OCI-LY7 (cell line): ENCODE measurements around the gene TNFAIP8. TPM values are rescaled to one million over a fixed set of nuclear protein-coding genes. Genes with fewer than 3 reads are reported as not detected.

Source experiments
- BruUV-seq: library from RNA; stranded (reverse); fragments of 400-500 nt; replicated peaks from 2 replicates; lab custom pipeline; 2021; lab: Mats Ljungman, UMichigan
- CTCF ChIA-PET: fragments of 300-600 bp; sonication (Branson Sonifier 250); formaldehyde crosslinking; loops from one replicate; lab custom pipeline; 2022; ENCODE audit warnings: antibody characterized with exemption; ENCODE audit not compliant: unreplicated experiment; lab: Charles Lee
- POLR2A ChIA-PET: fragments of 300-600 bp; sonication (Branson Sonifier 250); formaldehyde crosslinking; loops from one replicate; lab custom pipeline; 2022; ENCODE audit warnings: antibody characterized with exemption; lab: Charles Lee
- DNase-seq: peaks from one replicate; pipeline ENCODE4 v3.0.0-alpha.2; 2015; ENCODE audit warnings: low spot score
- H2AFZ ChIP-seq: fragments of 200-600 bp; sonication (generic), shearing (Covaris generic); 2 replicates; pipeline ENCODE4 v1.6.1; 2014; ENCODE audit warnings: mild to moderate bottlenecking, antibody characterized with exemption, low read length, moderate library complexity
- H3K27ac ChIP-seq: fragments of 200-600 bp; sonication (generic); 2 replicates; pipeline ENCODE4 v1.5.1; 2014; ENCODE audit warnings: mixed run types, low read depth, mild to moderate bottlenecking, moderate library complexity, low read length, inconsistent platforms; ENCODE audit not compliant: poor library complexity, severe bottlenecking
- H3K36me3 ChIP-seq: fragments of 200-600 bp; sonication (generic); 2 replicates; pipeline ENCODE4 v1.6.1; 2014; ENCODE audit warnings: mild to moderate bottlenecking, antibody characterized with exemption, low read length, moderate library complexity, mixed read lengths; ENCODE audit not compliant: insufficient read depth
- H3K4me1 ChIP-seq: fragments of 200-600 bp; sonication (generic); 2 replicates; pipeline ENCODE4 v1.5.1; 2014; ENCODE audit warnings: mild to moderate bottlenecking, low read length; ENCODE audit not compliant: insufficient read depth, poor library complexity, severe bottlenecking
- H3K4me2 ChIP-seq: fragments of 200-600 bp; sonication (generic); 2 replicates; pipeline ENCODE4 v1.6.1; 2014; ENCODE audit warnings: mild to moderate bottlenecking, low read length
- H3K4me3 ChIP-seq: fragments of 200-600 bp; sonication (generic); 2 replicates; pipeline ENCODE4 v1.5.1; 2014; ENCODE audit warnings: mild to moderate bottlenecking, low read depth, low read length; ENCODE audit not compliant: poor library complexity, severe bottlenecking
- H3K79me2 ChIP-seq: fragments of 200-600 bp; sonication (generic); 2 replicates; pipeline ENCODE4 v1.6.1; 2016; ENCODE audit warnings: low read depth, mild to moderate bottlenecking, low read length, moderate library complexity, mixed read lengths; ENCODE audit not compliant: insufficient read depth
- H3K9me2 ChIP-seq: fragments of 200-600 bp; sonication (generic); 2 replicates; pipeline ENCODE4 v1.6.1; 2016; ENCODE audit warnings: mild to moderate bottlenecking, low read length, mixed read lengths; ENCODE audit not compliant: insufficient read depth
- H3K9me3 ChIP-seq: fragments of 200-600 bp; sonication (generic); 2 replicates; pipeline ENCODE4 v1.6.1; 2014; ENCODE audit warnings: mild to moderate bottlenecking, mixed run types, low read length, mixed read lengths
- H4K20me1 ChIP-seq: fragments of 200-600 bp; sonication (generic); 2 replicates; pipeline ENCODE4 v1.6.1; 2014; ENCODE audit warnings: mild to moderate bottlenecking, antibody characterized with exemption, low read length, moderate library complexity, mixed read lengths; ENCODE audit not compliant: insufficient read depth
- CTCF ChIP-seq: fragments of 200-600 bp; sonication (generic); conservative IDR thresholded peaks from 2 replicates; pipeline ENCODE4 v1.5.1; 2014; ENCODE audit warnings: mild to moderate bottlenecking, antibody characterized with exemption, low read length, moderate library complexity, mixed read lengths
- EZH2phosphoT487 ChIP-seq: fragments of 200-600 bp; sonication (generic); IDR thresholded peaks from 2 replicates; pipeline ENCODE4 v1.6.1; 2018; ENCODE audit warnings: low read depth, borderline replicate concordance, mild to moderate bottlenecking, mixed run types, antibody characterized with exemption, low read length, moderate library complexity, mixed read lengths
- intact Hi-C: fragments of 100-400 bp; cut with micrococcal nuclease; formaldehyde crosslinking; loops from one replicate; pipeline ENCODE4 v1.10.0; 2022; ENCODE audit not compliant: unreplicated experiment
- total RNA-seq, 2 experiments: library from RNA; depleted of rRNA in 1 of 2; stranded (reverse); fragments of >200 nt in 1 of 2; shearing (Covaris generic) in 1 of 2; gene quantifications; 2 replicates each; pipeline ENCODE4 v1.2.3, GENCODE V29; 2014 to 2022

TNFAIP8 gene
- total RNA-seq, 2 experiments from 2014 or later, result 75.4 to 95.1 TPM

- BruUV-seq, result TSS peak; percentile 71
- H3K9me2 ChIP-seq, result no peaks in the 10 kb centered on the region
- H3K79me2 ChIP-seq, result peaks cover 67% of the 10 kb centered on the region
Observed at GRCh38 chr5:119333421-119333851, 22.4 kb upstream of the TNFAIP8 start.

DNA sequence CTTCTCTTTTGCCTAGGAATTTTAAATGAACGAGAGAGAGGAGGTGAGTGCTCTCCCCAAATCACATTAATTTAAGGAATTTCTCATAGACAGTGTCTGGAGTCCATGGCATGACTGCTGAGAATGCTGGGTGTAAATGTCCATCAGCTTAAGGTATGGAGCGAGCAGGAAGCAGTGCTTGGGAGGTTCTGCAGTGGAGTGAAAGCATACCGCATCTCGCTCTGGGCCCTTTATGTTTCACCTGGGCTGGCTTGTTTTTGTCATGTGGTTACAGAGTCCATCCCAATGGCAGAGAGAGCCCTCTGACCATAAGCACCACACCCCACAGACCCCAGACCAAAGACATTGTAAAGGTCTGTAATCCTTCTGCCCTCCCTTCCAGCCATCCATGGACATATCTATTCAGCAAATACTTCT, 20.6 kb upstream of the TNFAIP8 start:
- DNase-seq, result no peak
- TF ChIP-seq EZH2phosphoT487 (no peak), CTCF (no peak; the same call in 1 of the 2 replicates)
- Histone ChIP-seq H3K4me3 (peak overlapping the region; percentile 70), H3K9me2 (no peaks in the 10 kb centered on the region), H4K20me1 (no peaks in the 10 kb centered on the region), H3K27ac (peak overlapping the region; percentile 99), H3K9me3 (no peaks in the 10 kb centered on the region), H2AFZ (no peak overlapping the region), H3K79me2 (peaks cover 86% of the 10 kb centered on the region), H3K36me3 (no peaks in the 10 kb centered on the region), H3K4me1 (peaks cover 78% of the 10 kb centered on the region), H3K4me2 (peak overlapping the region; percentile 85)
- ChIA-PET POLR2A (interaction anchor here (0.6 to 22.6 kb wide), 14 partner anchors 12 to 346 kb away, joined by 3 to 538 read pairs (median 6); partner anchors contain the start of gene TNFAIP8), CTCF (interaction anchor here (1.1 to 1.8 kb wide), 3 partner anchors 11 to 62 kb away, joined by 3 to 4 read pairs (median 3); no protein-coding TSS in a partner anchor)
- intact Hi-C loops, result no loop called here
- BruUV-seq, result no TSS peak

More at GRCh38 chr5:119333421-119333851, 22.4 kb upstream of the TNFAIP8 start:
- TF ChIP-seq CTCF (no peak), EZH2phosphoT487 (no peak)
- peaks cover 77% of the 10 kb centered on the region for H3K4me1 ChIP-seq
- H3K27ac ChIP-seq, result peak overlapping the region; percentile 99
- ChIA-PET CTCF (interaction anchor here (0.5 to 1.3 kb wide), 3 partner anchors 12 to 312 kb away, joined by 3 to 4 read pairs (median 3); no protein-coding TSS in a partner anchor), POLR2A (interaction anchor here (0.6 to 22.6 kb wide), 11 partner anchors 23 to 319 kb away, joined by 3 to 538 read pairs (median 4); partner anchors contain the start of gene TNFAIP8)
- intact Hi-C loops, result loop anchor here (1.0 kb wide), 1 partner anchor 24 kb away; no protein-coding TSS in a partner anchor
- H3K4me2 ChIP-seq, result peak overlapping the region; percentile 85
- H3K36me3 ChIP-seq, result no peaks in the 10 kb centered on the region
- peak overlapping the region; percentile 26; the same call in 1 of the 2 replicates for H2AFZ ChIP-seq
- no peaks in the 10 kb centered on the region for H4K20me1 ChIP-seq
- no peak for DNase-seq
- no peaks in the 10 kb centered on the region for H3K9me3 ChIP-seq
- H3K4me3 ChIP-seq, result peak overlapping the region; percentile 70

GRCh38 chr5:119336262-119336661, 19.6 kb upstream of the TNFAIP8 start:
- CTCF ChIA-PET, result interaction anchor here (0.6 to 2.3 kb wide), 4 partner anchors 10 to 28 kb away, joined by 3 to 10 read pairs (median 6); no protein-coding TSS in a partner anchor
- peaks cover 90% of the 10 kb centered on the region for H3K79me2 ChIP-seq
- TF ChIP-seq EZH2phosphoT487, result no peak
- peak; percentile 62 for TF ChIP-seq CTCF
- POLR2A ChIA-PET, result interaction anchor here (0.6 to 22.6 kb wide), 17 partner anchors 13 to 352 kb away, joined by 3 to 538 read pairs (median 4); partner anchors contain the start of gene TNFAIP8
- DNase-seq, result peak; percentile 77
- H3K4me2 ChIP-seq, result peak overlapping the region; percentile 85
- peak overlapping the region; percentile 70 for H3K4me3 ChIP-seq
- H2AFZ ChIP-seq, result no peak overlapping the region
- intact Hi-C loops, result loop anchor here (1.0 kb wide), 1 partner anchor 21 kb away; no protein-coding TSS in a partner anchor
- no peaks in the 10 kb centered on the region for H3K36me3 ChIP-seq
- H3K27ac ChIP-seq, result peak overlapping the region; percentile 99
- no TSS peak for BruUV-seq
- H3K4me1 ChIP-seq, result peaks cover 76% of the 10 kb centered on the region
- no peaks in the 10 kb centered on the region for H4K20me1 ChIP-seq
- no peaks in the 10 kb centered on the region for H3K9me2 ChIP-seq
- no peaks in the 10 kb centered on the region for H3K9me3 ChIP-seq
